GM23338 (cell line): Measurements from ENCODE around the gene DDX18.

ENCODE experiments used
- CREB1 ChIP-seq: fragments of 250-450 bp; sonication (Bioruptor Pico); IDR thresholded peaks from 2 replicates; pipeline ENCODE4 v1.5.0; 2020; ENCODE audit warnings: low read depth, mild to moderate bottlenecking, moderate library complexity
- EZH2 ChIP-seq: fragments of 200-600 bp; sonication (generic); IDR thresholded peaks from one replicate; pipeline ENCODE4 v1.8.0; 2017; ENCODE audit warnings: antibody characterized with exemption, mild to moderate bottlenecking, low read depth; ENCODE audit not compliant: unreplicated experiment
- NANOG ChIP-seq: IDR thresholded peaks from 2 replicates; pipeline ENCODE4 v1.6.1; 2016; ENCODE audit warnings: antibody characterized with exemption, borderline replicate concordance
- POLR2AphosphoS5 ChIP-seq: IDR thresholded peaks from 2 replicates; pipeline ENCODE4 v1.6.1; 2016; ENCODE audit warnings: antibody characterized with exemption, low read depth
- STAT1 ChIP-seq: IDR thresholded peaks from one replicate; pipeline ENCODE4 v1.6.1; 2016; ENCODE audit warnings: antibody characterized with exemption; ENCODE audit not compliant: unreplicated experiment
- TF ChIP-seq, protein P1 (sequence below), 2 experiments: fragments of 200-600 bp in 1 of 2; sonication (generic) in 1 of 2; conservative IDR thresholded peaks; 2 replicates each; pipeline versions ENCODE4 v1.5.1 to v1.6.1; 2016 to 2017; ENCODE audit warnings: antibody characterized with exemption in 2 of 2, low read depth in 2 of 2, mild to moderate bottlenecking in 2 of 2, moderate library complexity in 1 of 2

- TF ChIP-seq, protein P1, sequence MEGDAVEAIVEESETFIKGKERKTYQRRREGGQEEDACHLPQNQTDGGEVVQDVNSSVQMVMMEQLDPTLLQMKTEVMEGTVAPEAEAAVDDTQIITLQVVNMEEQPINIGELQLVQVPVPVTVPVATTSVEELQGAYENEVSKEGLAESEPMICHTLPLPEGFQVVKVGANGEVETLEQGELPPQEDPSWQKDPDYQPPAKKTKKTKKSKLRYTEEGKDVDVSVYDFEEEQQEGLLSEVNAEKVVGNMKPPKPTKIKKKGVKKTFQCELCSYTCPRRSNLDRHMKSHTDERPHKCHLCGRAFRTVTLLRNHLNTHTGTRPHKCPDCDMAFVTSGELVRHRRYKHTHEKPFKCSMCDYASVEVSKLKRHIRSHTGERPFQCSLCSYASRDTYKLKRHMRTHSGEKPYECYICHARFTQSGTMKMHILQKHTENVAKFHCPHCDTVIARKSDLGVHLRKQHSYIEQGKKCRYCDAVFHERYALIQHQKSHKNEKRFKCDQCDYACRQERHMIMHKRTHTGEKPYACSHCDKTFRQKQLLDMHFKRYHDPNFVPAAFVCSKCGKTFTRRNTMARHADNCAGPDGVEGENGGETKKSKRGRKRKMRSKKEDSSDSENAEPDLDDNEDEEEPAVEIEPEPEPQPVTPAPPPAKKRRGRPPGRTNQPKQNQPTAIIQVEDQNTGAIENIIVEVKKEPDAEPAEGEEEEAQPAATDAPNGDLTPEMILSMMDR (conservative IDR thresholded peaks at IDR 0.05; ENCODE audit: low read depth in 2 of 2): no peak
- TF ChIP-seq POLR2AphosphoS5 (no peak), NANOG (no peak), EZH2 (no peak), CREB1 (CRISPR knock-in tag) (no peak), STAT1 (no peak)
Observed at GRCh38 chr2:117825437-117825836, 10.9 kb downstream of the DDX18 start.
